ENCODE measurements around the gene SLC8A1. TPM values are rescaled to one million over a fixed set of nuclear protein-coding genes. Genes with fewer than 3 reads are reported as not detected.

The SLC8A1 gene
- total and polyA plus RNA-seq, 10 of the 15 experiments (the other 5 are each of a cell fraction or from before 2014, with no cell fraction given): under 0.01 to 1.2 (median 0.01) TPM; not detected in 3

DNA sequence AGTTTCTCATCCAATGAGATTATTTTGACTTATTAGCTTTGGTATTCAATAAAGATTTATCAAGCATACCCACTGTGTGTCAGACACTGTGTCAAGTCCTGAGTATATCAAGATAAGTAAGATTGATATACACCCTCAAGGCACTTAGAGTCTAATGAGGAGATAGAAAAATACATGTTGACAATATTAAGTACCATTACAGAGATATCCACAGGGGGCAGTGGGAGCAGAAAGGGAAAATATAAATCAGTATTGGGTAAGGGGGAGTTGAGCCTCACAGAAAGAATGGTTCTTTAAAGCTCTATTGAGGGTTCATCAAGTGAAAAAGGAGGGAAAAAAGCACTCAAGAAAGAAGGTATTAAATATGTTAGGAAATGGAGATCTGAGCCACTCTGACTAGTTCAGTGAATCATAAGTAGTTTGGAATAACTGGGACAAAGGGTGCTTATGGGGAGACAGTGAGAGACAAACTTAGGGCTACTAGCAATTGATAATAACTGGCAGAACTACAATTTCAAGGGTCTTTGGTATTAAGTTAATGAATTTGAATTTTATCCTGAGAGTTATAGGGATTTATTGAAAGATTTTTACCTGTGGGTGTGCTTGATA is 45.5 kb upstream of the SLC8A1 start:
- intact Hi-C loops (cut with micrococcal nuclease; ENCODE audit: unreplicated experiment) (no loop called here), in situ Hi-C loops (cut with MboI) (no loop called here)
- ChIA-PET SMC1A (ENCODE audit: uncharacterized antibody, unreplicated experiment) (no interaction called here), RAD21 (ENCODE audit: unreplicated experiment) (no interaction called here), CTCF (interaction anchor here (0.6 kb wide), 1 partner anchor 48 kb away, joined by 3 read pairs; no protein-coding TSS in a partner anchor), POLR2A (no interaction called here)
- H3K27me3 ChIP-seq (replicated peaks in 1 of 2; ENCODE audit: control insufficient read depth in 2 of 2, insufficient read depth in 2 of 2, low read length in 1 of 2): no peaks in the 10 kb centered on the region
- H4K20me1 ChIP-seq (ENCODE audit: control insufficient read depth, insufficient read depth): no peaks in the 10 kb centered on the region
- H3K79me2 ChIP-seq (ENCODE audit: control insufficient read depth, insufficient read depth, low read length): no peaks in the 10 kb centered on the region
- no peak overlapping the region for H3K4me2 ChIP-seq (ENCODE audit: control insufficient read depth, insufficient read depth)
- H3K9ac ChIP-seq (ENCODE audit: control insufficient read depth, insufficient read depth, low read length): no peak overlapping the region
- no peaks in the 10 kb centered on the region for H3K36me3 ChIP-seq (ENCODE audit: control insufficient read depth in 2 of 2, insufficient read depth in 2 of 2, low read length in 1 of 2)
- DNase-seq (ENCODE audit: low read depth, low spot score) (no peak), ATAC-seq (no peak), FAIRE-seq (no peak)
- no peak overlapping the region for H3K4me3 ChIP-seq
- no peaks in the 10 kb centered on the region for H3K4me1 ChIP-seq (ENCODE audit: control insufficient read depth, insufficient read depth, low read length)
- TF ChIP-seq ZNF384 (IDR thresholded peaks at IDR 0.05; ENCODE audit: borderline replicate concordance, low read depth, low read length): no peak
- TF ChIP-seq CREM (IDR thresholded peaks at IDR 0.05; ENCODE audit: low read depth): no peak
- TF ChIP-seq BMI1 (IDR thresholded peaks at IDR 0.05; ENCODE audit: borderline replicate concordance): no peak
- TF ChIP-seq ESRRA (IDR thresholded peaks at IDR 0.05; ENCODE audit: low read length): no peak
- H3K27ac ChIP-seq (ENCODE audit: control insufficient read depth, insufficient read depth): no peak overlapping the region
- H2AFZ ChIP-seq (ENCODE audit: control insufficient read depth, low read depth, low read length): no peak overlapping the region
- no TSS peak for BruUV-seq (replicated peaks)
- H3K9me3 ChIP-seq (replicated peaks; ENCODE audit: control insufficient read depth, insufficient read depth, low read length): no peaks in the 10 kb centered on the region

DNA sequence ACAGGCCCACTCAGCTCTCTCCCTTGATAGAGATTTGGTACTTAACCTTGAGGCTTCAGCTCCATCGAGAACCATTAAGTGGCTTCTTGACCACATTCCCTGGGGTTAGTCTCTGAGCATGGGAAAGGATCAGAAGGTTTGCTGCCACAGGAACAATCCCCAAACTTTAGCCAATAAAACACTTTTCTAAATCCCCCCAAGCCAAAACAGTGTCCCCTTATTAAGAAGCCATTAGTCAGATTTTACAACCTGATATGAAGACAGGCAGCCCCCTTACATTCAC is 37.7 kb upstream of the SLC8A1 start:
- BruUV-seq (replicated peaks): no TSS peak
- in situ Hi-C loops (cut with MboI) (no loop called here), intact Hi-C loops (cut with micrococcal nuclease; ENCODE audit: unreplicated experiment) (no loop called here)
- Histone ChIP-seq H3K79me2 (ENCODE audit: control insufficient read depth, insufficient read depth, low read length) (no peaks in the 10 kb centered on the region), H2AFZ (ENCODE audit: control insufficient read depth, low read depth, low read length) (no peak overlapping the region), H3K9ac (ENCODE audit: control insufficient read depth, insufficient read depth, low read length) (no peak overlapping the region), H3K4me3 (no peak overlapping the region), H3K9me3 (replicated peaks; ENCODE audit: control insufficient read depth, insufficient read depth, low read length) (no peaks in the 10 kb centered on the region), H3K4me2 (ENCODE audit: control insufficient read depth, insufficient read depth) (no peak overlapping the region), H3K36me3 (ENCODE audit: control insufficient read depth in 2 of 2, insufficient read depth in 2 of 2, low read length in 1 of 2) (no peaks in the 10 kb centered on the region), H3K4me1 (ENCODE audit: control insufficient read depth, insufficient read depth, low read length) (no peaks in the 10 kb centered on the region), H3K27ac (ENCODE audit: control insufficient read depth, insufficient read depth) (no peak overlapping the region), H4K20me1 (ENCODE audit: control insufficient read depth, insufficient read depth) (no peaks in the 10 kb centered on the region), H3K27me3 (replicated peaks in 1 of 2; ENCODE audit: control insufficient read depth in 2 of 2, insufficient read depth in 2 of 2, low read length in 1 of 2) (no peaks in the 10 kb centered on the region)
- SMC1A ChIA-PET (ENCODE audit: uncharacterized antibody, unreplicated experiment): no interaction called here
- ATAC-seq (no peak), DNase-seq (ENCODE audit: low read depth, low spot score) (no peak), FAIRE-seq (no peak)
- CTCF ChIA-PET: interaction anchor here (0.9 to 1.0 kb wide), 2 partner anchors 19 to 84 kb away, joined by 3 read pairs; no protein-coding TSS in a partner anchor
- POLR2A ChIA-PET: no interaction called here
- RAD21 ChIA-PET (ENCODE audit: unreplicated experiment): no interaction called here
- 43% methylated on average over 1 of the region's 1 CpG for WGBS (ENCODE audit: insufficient coverage, insufficient replicate concordance, low lambda C conversion rate, missing lambda C conversion rate)
- TF ChIP-seq EED (IDR thresholded peaks at IDR 0.05; ENCODE audit: low read depth): no peak
- TF ChIP-seq, protein P1, sequence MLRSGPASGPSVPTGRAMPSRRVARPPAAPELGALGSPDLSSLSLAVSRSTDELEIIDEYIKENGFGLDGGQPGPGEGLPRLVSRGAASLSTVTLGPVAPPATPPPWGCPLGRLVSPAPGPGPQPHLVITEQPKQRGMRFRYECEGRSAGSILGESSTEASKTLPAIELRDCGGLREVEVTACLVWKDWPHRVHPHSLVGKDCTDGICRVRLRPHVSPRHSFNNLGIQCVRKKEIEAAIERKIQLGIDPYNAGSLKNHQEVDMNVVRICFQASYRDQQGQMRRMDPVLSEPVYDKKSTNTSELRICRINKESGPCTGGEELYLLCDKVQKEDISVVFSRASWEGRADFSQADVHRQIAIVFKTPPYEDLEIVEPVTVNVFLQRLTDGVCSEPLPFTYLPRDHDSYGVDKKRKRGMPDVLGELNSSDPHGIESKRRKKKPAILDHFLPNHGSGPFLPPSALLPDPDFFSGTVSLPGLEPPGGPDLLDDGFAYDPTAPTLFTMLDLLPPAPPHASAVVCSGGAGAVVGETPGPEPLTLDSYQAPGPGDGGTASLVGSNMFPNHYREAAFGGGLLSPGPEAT (IDR thresholded peaks at IDR 0.05; ENCODE audit: low read depth): no peak
- no peak for TF ChIP-seq TBL1XR1 (IDR thresholded peaks at IDR 0.05; ENCODE audit: low read depth, low read length)
- TF ChIP-seq RELA (IDR thresholded peaks at IDR 0.05; ENCODE audit: borderline replicate concordance, partially characterized antibody): no peak
- no peak for TF ChIP-seq BACH1 (IDR thresholded peaks at IDR 0.05; ENCODE audit: borderline replicate concordance)
- TF ChIP-seq, protein P2, sequence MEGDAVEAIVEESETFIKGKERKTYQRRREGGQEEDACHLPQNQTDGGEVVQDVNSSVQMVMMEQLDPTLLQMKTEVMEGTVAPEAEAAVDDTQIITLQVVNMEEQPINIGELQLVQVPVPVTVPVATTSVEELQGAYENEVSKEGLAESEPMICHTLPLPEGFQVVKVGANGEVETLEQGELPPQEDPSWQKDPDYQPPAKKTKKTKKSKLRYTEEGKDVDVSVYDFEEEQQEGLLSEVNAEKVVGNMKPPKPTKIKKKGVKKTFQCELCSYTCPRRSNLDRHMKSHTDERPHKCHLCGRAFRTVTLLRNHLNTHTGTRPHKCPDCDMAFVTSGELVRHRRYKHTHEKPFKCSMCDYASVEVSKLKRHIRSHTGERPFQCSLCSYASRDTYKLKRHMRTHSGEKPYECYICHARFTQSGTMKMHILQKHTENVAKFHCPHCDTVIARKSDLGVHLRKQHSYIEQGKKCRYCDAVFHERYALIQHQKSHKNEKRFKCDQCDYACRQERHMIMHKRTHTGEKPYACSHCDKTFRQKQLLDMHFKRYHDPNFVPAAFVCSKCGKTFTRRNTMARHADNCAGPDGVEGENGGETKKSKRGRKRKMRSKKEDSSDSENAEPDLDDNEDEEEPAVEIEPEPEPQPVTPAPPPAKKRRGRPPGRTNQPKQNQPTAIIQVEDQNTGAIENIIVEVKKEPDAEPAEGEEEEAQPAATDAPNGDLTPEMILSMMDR (IDR thresholded peaks at IDR 0.05 in 2 of 3, conservative IDR thresholded peaks at IDR 0.05 in 1 of 3; ENCODE audit: control insufficient read depth in 2 of 3, extremely low read depth in 1 of 3, insufficient read depth in 1 of 3, low read depth in 3 of 3, low read length in 3 of 3): no peak
- TF ChIP-seq POU2F2 (IDR thresholded peaks at IDR 0.05; ENCODE audit: borderline replicate concordance, low read depth, low read length): no peak
- TF ChIP-seq JUND (IDR thresholded peaks at IDR 0.05; ENCODE audit: low read depth, low read length): no peak

All from GM12878 (cell line).